Measurements from ENCODE around the gene CDC73. TPM values are rescaled to one million over a fixed set of nuclear protein-coding genes. Genes with fewer than 3 reads are reported as not detected.

The CDC73 gene
- total and polyA plus RNA-seq, 2 donors (not counting 3 experiments of a cell fraction or from before 2014, with no cell fraction given) = 9.9 to 55.8 TPM

GRCh38 chr1:193156822-193157142 is 35.0 kb downstream of the CDC73 start:
- intact Hi-C loops (cut with micrococcal nuclease) (no loop called here), dilution Hi-C loops (cut with MboI; ENCODE audit: extremely low pct_ligation_motif_present, low sequenced_read_pairs) (no loop called here)
- no peaks in the 10 kb centered on the region for H3K9me3 ChIP-seq (replicated peaks; ENCODE audit: control insufficient read depth, insufficient read depth, low read length)
- H2AFZ ChIP-seq (ENCODE audit: low read depth, low read length) = no peak overlapping the region
- H3K27me3 ChIP-seq (ENCODE audit: control insufficient read depth in 2 of 2, insufficient read depth in 2 of 2, low read length in 2 of 2) = no peaks in the 10 kb centered on the region
- TF ChIP-seq POLR2AphosphoS5 (IDR thresholded peaks at IDR 0.05; ENCODE audit: insufficient read depth, low read depth, low read length) = no peak
- no peak for TF ChIP-seq JUN (IDR thresholded peaks at IDR 0.05; ENCODE audit: borderline replicate concordance, insufficient read depth, insufficient read length, low read depth)
- TF ChIP-seq MAX (IDR thresholded peaks at IDR 0.05; ENCODE audit: insufficient read depth, insufficient read length) = no peak
- TF ChIP-seq GATA2 (IDR thresholded peaks at IDR 0.05; ENCODE audit: insufficient read depth, insufficient read length, low read depth, low read length) = no peak
- TF ChIP-seq EZH2 (IDR thresholded peaks at IDR 0.05; ENCODE audit: borderline replicate concordance, low read depth, low read length, severe bottlenecking) = no peak
- no peak for TF ChIP-seq MYC (IDR thresholded peaks at IDR 0.05; ENCODE audit: low read depth, low read length)
- TF ChIP-seq POLR2A (IDR thresholded peaks at IDR 0.05; ENCODE audit: low read depth, low read length) = no peak
- TF ChIP-seq CTCF (IDR thresholded peaks at IDR 0.05; ENCODE audit: extremely low read depth in 1 of 2, insufficient read depth in 1 of 2, low read depth in 1 of 2, low read length in 2 of 2) = no peak
- no peak for TF ChIP-seq FOS (IDR thresholded peaks at IDR 0.05; ENCODE audit: borderline replicate concordance, insufficient read depth, low read length)
- POLR2A ChIA-PET = no interaction called here
- H3K9me1 ChIP-seq (replicated peaks; ENCODE audit: control insufficient read depth, extremely low read depth, insufficient read depth, low read length) = no peaks in the 10 kb centered on the region
- H3K36me3 ChIP-seq (ENCODE audit: control insufficient read depth in 2 of 2, extremely low read depth in 1 of 2, insufficient read depth in 2 of 2, low read length in 2 of 2) = peaks cover 4 to 10% of the 10 kb centered on the region in 2 experiments
- CTCF ChIA-PET = interaction anchor here (1.0 to 2.9 kb wide), 4 partner anchors 8 to 28 kb away, joined by 3 to 14 read pairs (median 5); no protein-coding TSS in a partner anchor
- no peak overlapping the region for H3K9ac ChIP-seq (replicated peaks; ENCODE audit: extremely low read depth, insufficient read depth, low read length)
- peaks cover 21% of the 10 kb centered on the region for H3K79me2 ChIP-seq (ENCODE audit: control insufficient read depth, insufficient read depth, low read length)
- H3K4me1 ChIP-seq (ENCODE audit: control insufficient read depth, extremely low read depth, insufficient read depth, low read length) = no peaks in the 10 kb centered on the region
- H4K20me1 ChIP-seq (replicated peaks; ENCODE audit: control insufficient read depth, extremely low read depth, insufficient read depth, low read length) = peaks cover 4% of the 10 kb centered on the region
- no peak overlapping the region for H3K4me2 ChIP-seq (ENCODE audit: insufficient read depth, low read length)
- no peak for FAIRE-seq
- no peak overlapping the region for H3K4me3 ChIP-seq (replicated peaks in 1 of 3; ENCODE audit: insufficient read depth in 1 of 3, low read depth in 1 of 3, low read length in 3 of 3)
- no peak overlapping the region for H3K27ac ChIP-seq (ENCODE audit: insufficient read depth, low read depth, low read length)
- no peak for DNase-seq (ENCODE audit: low read depth, low spot score)
- no TSS peak for BruUV-seq (replicated peaks)
